GM12878 (cell line): Measurements from ENCODE around the gene WASHC2C.
"Not testable (repeated sequence)": the region's sequence is repeated elsewhere in the genome, so short reads cannot be mapped to it uniquely, and the experiment has no call there.

ENCODE experiments used
- CBX5 ChIP-seq: sonication (generic); IDR thresholded peaks from 2 replicates; pipeline ENCODE4 v1.6.1; 2016; ENCODE audit warnings: low read depth, moderate library complexity, mild to moderate bottlenecking, inconsistent platforms
- CHD2 ChIP-seq: IDR thresholded peaks from 2 replicates; pipeline ENCODE4 v1.6.1; 2011; ENCODE audit warnings: low read depth, low read length, improper control_type of control experiment, borderline replicate concordance
- CREB1 ChIP-seq: IDR thresholded peaks from 2 replicates; pipeline ENCODE4 v1.6.1; 2012; ENCODE audit warnings: low read depth, mild to moderate bottlenecking, inconsistent platforms
- CTCF ChIP-seq, 3 experiments: IDR thresholded peaks in 2 of 3; conservative IDR thresholded peaks in 1 of 3; 2 replicates each; pipeline ENCODE4 v1.5.1; 2011; ENCODE audit warnings: low read depth in 3 of 3, low read length in 3 of 3, mild to moderate bottlenecking in 3 of 3, control low read depth in 2 of 3, moderate library complexity in 2 of 3, inconsistent platforms in 1 of 3, mixed read lengths in 1 of 3; ENCODE audit not compliant: control insufficient read depth in 2 of 3, insufficient read depth in 1 of 3; ENCODE audit errors: extremely low read depth in 1 of 3
- FOXM1 ChIP-seq: IDR thresholded peaks from 2 replicates; pipeline ENCODE4 v1.6.1; 2012; ENCODE audit warnings: low read depth, mild to moderate bottlenecking, inconsistent platforms, low read length, moderate library complexity
- NFYB ChIP-seq: IDR thresholded peaks from 2 replicates; pipeline ENCODE4 v1.6.1; 2011; ENCODE audit warnings: low read depth, mild to moderate bottlenecking, low read length, improper control_type of control experiment, moderate library complexity; ENCODE audit not compliant: insufficient read depth
- PBX3 ChIP-seq: IDR thresholded peaks from 2 replicates; pipeline ENCODE4 v1.6.1; 2011; ENCODE audit warnings: mild to moderate bottlenecking, low read depth, low read length, moderate library complexity; ENCODE audit not compliant: insufficient replicate concordance
- POLR2A ChIP-seq: IDR thresholded peaks from 2 replicates; pipeline ENCODE4 v1.6.1; 2011; ENCODE audit warnings: low read depth, mild to moderate bottlenecking, low read length
- POLR2AphosphoS5 ChIP-seq: IDR thresholded peaks from 2 replicates; pipeline ENCODE4 v1.6.1; 2011; ENCODE audit warnings: mild to moderate bottlenecking, low read length, inconsistent platforms
- RAD21 ChIP-seq: IDR thresholded peaks from 2 replicates; pipeline ENCODE4 v1.6.1; 2011; ENCODE audit warnings: mild to moderate bottlenecking, low read depth, low read length, moderate library complexity; ENCODE audit not compliant: insufficient read depth
- SPI1 ChIP-seq: IDR thresholded peaks from 2 replicates; pipeline ENCODE4 v1.6.1; 2011; ENCODE audit warnings: low read depth, mild to moderate bottlenecking, low read length, moderate library complexity, borderline replicate concordance; ENCODE audit not compliant: insufficient read depth
- TAF1 ChIP-seq: IDR thresholded peaks from 2 replicates; pipeline ENCODE4 v1.6.1; 2011; ENCODE audit warnings: mild to moderate bottlenecking, low read depth, low read length, borderline replicate concordance
- ZSCAN29 ChIP-seq: fragments of 450-650 bp; IDR thresholded peaks from 2 replicates; pipeline ENCODE4 v1.6.1; 2017; ENCODE audit warnings: mild to moderate bottlenecking, moderate library complexity

GRCh38 chr10:45771757-45772461 is 44.8 kb downstream of the WASHC2C start:
- not testable (repeated sequence) for TF ChIP-seq NFYB; CTCF (IDR thresholded peaks at IDR 0.05 in 2 of 3, conservative IDR thresholded peaks at IDR 0.05 in 1 of 3; ENCODE audit: control insufficient read depth in 2 of 3, extremely low read depth in 1 of 3, insufficient read depth in 1 of 3, low read depth in 3 of 3, low read length in 3 of 3); CREB1; PBX3; CBX5; POLR2AphosphoS5; ZSCAN29; FOXM1; TAF1; SPI1; CHD2; RAD21; POLR2A
